HAP-1 (cell line): ENCODE measurements around the gene TRAM2.

ENCODE experiments used
- DNase-seq, 2 experiments: peaks; one replicate each; pipeline ENCODE4 v3.0.0-alpha.2; 2016 to 2020; ENCODE audit warnings: low spot score in 2 of 2
- H3K27me3 ChIP-seq: fragments of 250-450 bp; sonication (Bioruptor Pico); 2 replicates; pipeline ENCODE4 v1.5.1; 2020; ENCODE audit warnings: low read depth, mild to moderate bottlenecking, moderate library complexity
- H3K36me3 ChIP-seq: fragments of 250-450 bp; sonication (Bioruptor Pico); replicated peaks from 2 replicates; pipeline ENCODE4 v1.5.1; 2020; ENCODE audit warnings: mild to moderate bottlenecking
- H3K4me1 ChIP-seq: fragments of 250-450 bp; sonication (Bioruptor Pico); 2 replicates; pipeline ENCODE4 v1.5.1; 2020; ENCODE audit warnings: mild to moderate bottlenecking
- H3K4me3 ChIP-seq: fragments of 250-450 bp; sonication (Bioruptor Pico); 2 replicates; pipeline ENCODE4 v1.5.1; 2020; ENCODE audit warnings: mild to moderate bottlenecking, moderate library complexity
- H3K9me3 ChIP-seq: fragments of 250-450 bp; sonication (Bioruptor Pico); 2 replicates; pipeline ENCODE4 v1.5.1; 2020; ENCODE audit warnings: mild to moderate bottlenecking, moderate library complexity
- in situ Hi-C: fragments of 300-500 bp; cut with MboI; formaldehyde crosslinking; loops from 3 replicates; pipeline ENCODE4 v1.14.3; 2020; ENCODE audit warnings: low sequenced_read_pairs, inconsistent platforms, mixed read lengths

The TRAM2 gene

GRCh38 chr6:52552278-52552643 lies 24.6 kb downstream of the TRAM2 start:
- Histone ChIP-seq H3K27me3 (no peaks in the 10 kb centered on the region), H3K36me3 (no peaks in the 10 kb centered on the region), H3K9me3 (no peaks in the 10 kb centered on the region), H3K4me1 (no peaks in the 10 kb centered on the region), H3K4me3 (no peak overlapping the region)
- in situ Hi-C loops = no loop called here
- DNase-seq = no peak

GRCh38 chr6:52551483-52552277 lies 25.2 kb downstream of the TRAM2 start:
- Histone ChIP-seq H3K9me3 (no peaks in the 10 kb centered on the region), H3K27me3 (no peaks in the 10 kb centered on the region), H3K4me3 (no peak overlapping the region), H3K36me3 (no peaks in the 10 kb centered on the region), H3K4me1 (no peaks in the 10 kb centered on the region)
- DNase-seq = no peak
- in situ Hi-C loops = no loop called here

DNA sequence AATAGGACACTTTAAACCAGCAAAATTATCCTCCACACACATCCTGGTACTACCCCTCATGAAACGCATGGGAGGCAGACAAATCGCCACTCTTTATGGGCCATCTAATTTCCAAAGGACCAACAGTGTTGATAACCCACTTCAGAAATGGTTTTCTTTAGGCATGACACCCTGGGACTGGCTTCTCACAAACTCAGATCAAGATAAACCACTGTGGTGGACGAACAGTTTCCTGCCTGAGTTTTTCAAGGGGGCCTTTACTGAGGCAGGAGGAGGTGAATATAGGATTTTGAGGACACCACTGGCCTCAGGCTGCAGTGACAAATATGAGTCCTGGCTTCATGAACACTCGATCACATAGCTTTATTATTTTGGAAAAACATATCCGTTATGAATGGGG lies 26.0 kb downstream of the TRAM2 start:
- H3K9me3 ChIP-seq = no peaks in the 10 kb centered on the region
- in situ Hi-C loops = no loop called here
- no peak for DNase-seq
- no peaks in the 10 kb centered on the region for H3K27me3 ChIP-seq
- no peaks in the 10 kb centered on the region for H3K36me3 ChIP-seq
- no peak overlapping the region for H3K4me3 ChIP-seq
- no peaks in the 10 kb centered on the region for H3K4me1 ChIP-seq

GRCh38 chr6:52550014-52550575 lies 26.8 kb downstream of the TRAM2 start:
- H3K36me3 ChIP-seq = no peaks in the 10 kb centered on the region
- no peaks in the 10 kb centered on the region for H3K27me3 ChIP-seq
- H3K4me1 ChIP-seq = no peaks in the 10 kb centered on the region
- no peaks in the 10 kb centered on the region for H3K9me3 ChIP-seq
- in situ Hi-C loops = no loop called here
- no peak overlapping the region for H3K4me3 ChIP-seq
- DNase-seq = no peak

- H3K4me3 ChIP-seq = no peak overlapping the region
- H3K9me3 ChIP-seq = no peaks in the 10 kb centered on the region
- H3K27me3 ChIP-seq = no peaks in the 10 kb centered on the region
- in situ Hi-C loops = no loop called here
- H3K36me3 ChIP-seq = no peaks in the 10 kb centered on the region
- DNase-seq = no peak
- no peaks in the 10 kb centered on the region for H3K4me1 ChIP-seq
Observed at GRCh38 chr6:52549428-52549827, 27.4 kb downstream of the TRAM2 start.

- no peak for DNase-seq
- no peaks in the 10 kb centered on the region for H3K9me3 ChIP-seq
- no peaks in the 10 kb centered on the region for H3K4me1 ChIP-seq
- in situ Hi-C loops = no loop called here
- H3K27me3 ChIP-seq = no peaks in the 10 kb centered on the region
- H3K36me3 ChIP-seq = no peaks in the 10 kb centered on the region
- no peak overlapping the region for H3K4me3 ChIP-seq
Observed at GRCh38 chr6:52548999-52549398, 27.9 kb downstream of the TRAM2 start.

GRCh38 chr6:52548353-52548713 lies 28.5 kb downstream of the TRAM2 start:
- no peaks in the 10 kb centered on the region for H3K9me3 ChIP-seq
- no peaks in the 10 kb centered on the region for H3K36me3 ChIP-seq
- H3K27me3 ChIP-seq = no peaks in the 10 kb centered on the region
- no peak overlapping the region for H3K4me3 ChIP-seq
- in situ Hi-C loops = no loop called here
- no peaks in the 10 kb centered on the region for H3K4me1 ChIP-seq
- DNase-seq = no peak

DNA sequence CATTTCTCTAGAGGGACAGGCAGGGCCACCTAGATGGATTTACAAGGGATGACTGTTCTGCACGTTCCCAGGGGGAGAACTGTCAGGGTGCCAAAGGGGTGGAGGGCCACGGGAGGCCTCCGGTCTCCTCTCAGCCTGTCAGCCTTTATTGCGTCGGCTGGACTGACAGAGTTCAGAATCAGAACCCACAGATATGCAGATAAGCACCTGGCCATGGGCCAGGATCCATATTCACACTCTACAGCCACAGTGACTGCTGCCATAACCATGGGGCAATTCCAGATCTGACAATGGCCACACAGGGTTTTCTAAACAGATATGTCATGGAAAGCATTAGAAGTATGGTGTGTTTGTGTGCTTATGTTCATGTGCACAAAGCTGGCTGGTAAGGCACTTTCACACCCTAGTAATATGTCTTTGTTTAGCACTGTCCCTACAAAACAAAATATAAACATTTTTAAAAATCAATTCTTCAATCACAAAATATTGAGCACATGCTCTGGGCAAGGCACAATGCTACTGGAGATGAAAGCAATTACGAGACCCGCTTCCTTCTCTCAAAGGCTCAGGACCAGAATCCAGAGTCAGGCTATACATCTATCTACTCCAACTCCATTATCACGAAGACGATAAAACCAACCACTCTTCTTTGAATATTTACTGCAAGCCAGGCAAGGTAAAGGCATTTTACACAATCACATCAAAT lies 29.1 kb downstream of the TRAM2 start:
- no peaks in the 10 kb centered on the region for H3K27me3 ChIP-seq
- no peaks in the 10 kb centered on the region for H3K36me3 ChIP-seq
- peak in 1 of 2 experiments; percentile 21 for DNase-seq
- H3K4me3 ChIP-seq = no peak overlapping the region
- no peaks in the 10 kb centered on the region for H3K4me1 ChIP-seq
- in situ Hi-C loops = no loop called here
- no peaks in the 10 kb centered on the region for H3K9me3 ChIP-seq

DNA sequence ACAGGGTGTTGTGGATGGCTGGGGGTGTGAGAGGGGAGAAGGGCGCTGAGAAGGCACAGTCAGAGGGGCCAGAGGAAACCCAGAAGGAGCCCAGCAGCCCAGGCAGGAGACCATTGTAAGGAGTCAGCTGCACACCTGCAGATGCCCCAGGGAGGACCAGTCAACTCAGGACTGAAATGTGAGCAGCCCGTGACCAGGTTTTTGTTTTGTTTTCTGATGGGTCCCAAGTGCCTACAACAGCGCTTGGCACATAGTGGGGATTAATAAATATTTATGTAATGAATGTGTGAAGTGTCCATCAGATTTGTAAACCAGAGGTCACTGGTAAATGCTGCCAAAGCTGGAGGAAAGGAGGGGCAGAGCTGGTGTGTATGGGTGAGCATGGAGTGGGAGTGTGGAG lies 30.2 kb downstream of the TRAM2 start:
- Histone ChIP-seq H3K4me1 (no peaks in the 10 kb centered on the region), H3K36me3 (no peaks in the 10 kb centered on the region), H3K27me3 (no peaks in the 10 kb centered on the region), H3K4me3 (no peak overlapping the region), H3K9me3 (no peaks in the 10 kb centered on the region)
- in situ Hi-C loops = no loop called here
- DNase-seq = no peak

GRCh38 chr6:52546192-52546591 lies 30.7 kb downstream of the TRAM2 start:
- no peak for DNase-seq
- no peaks in the 10 kb centered on the region for H3K36me3 ChIP-seq
- H3K4me3 ChIP-seq = no peak overlapping the region
- no peaks in the 10 kb centered on the region for H3K9me3 ChIP-seq
- in situ Hi-C loops = no loop called here
- H3K27me3 ChIP-seq = no peaks in the 10 kb centered on the region
- H3K4me1 ChIP-seq = no peaks in the 10 kb centered on the region

DNA sequence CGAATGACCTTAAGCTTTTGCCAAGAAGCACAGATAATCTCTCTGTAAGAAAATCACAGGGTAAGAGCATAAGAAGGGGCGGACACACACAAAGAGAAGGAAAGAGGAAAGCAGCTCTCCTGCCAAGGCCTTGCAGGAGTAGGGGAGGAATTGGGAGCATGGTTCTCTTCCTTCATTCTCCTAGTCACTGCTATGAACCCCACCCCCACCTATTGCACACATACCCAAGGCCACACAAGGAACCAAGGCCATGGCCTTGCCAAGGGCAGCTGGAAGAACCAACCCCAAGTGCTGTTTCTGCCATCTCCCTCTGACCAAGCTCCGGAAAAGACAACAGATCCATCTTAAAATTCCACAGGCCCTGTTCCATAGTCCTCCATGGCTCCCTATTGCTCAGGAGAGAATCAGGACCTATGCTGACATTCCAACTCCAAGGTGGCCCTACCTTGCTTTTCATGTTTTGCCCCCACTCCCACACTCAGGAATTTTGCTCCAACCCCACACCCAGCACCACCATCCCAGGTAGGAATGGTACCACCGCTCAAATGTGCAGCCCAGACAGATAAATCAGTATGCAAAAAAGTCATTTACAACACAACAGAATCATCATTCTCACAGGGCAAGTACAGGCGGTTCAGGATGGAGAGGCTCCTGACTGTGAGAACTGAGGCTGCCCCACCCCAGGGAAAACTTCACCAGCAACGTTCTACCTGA lies 31.3 kb downstream of the TRAM2 start:
- Histone ChIP-seq H3K9me3 (no peaks in the 10 kb centered on the region), H3K36me3 (no peaks in the 10 kb centered on the region), H3K4me3 (no peak overlapping the region), H3K27me3 (no peaks in the 10 kb centered on the region), H3K4me1 (no peaks in the 10 kb centered on the region)
- DNase-seq = no peak
- in situ Hi-C loops = no loop called here

GRCh38 chr6:52544602-52545405 lies 32.1 kb downstream of the TRAM2 start:
- H3K4me1 ChIP-seq = no peaks in the 10 kb centered on the region
- H3K36me3 ChIP-seq = no peaks in the 10 kb centered on the region
- in situ Hi-C loops = no loop called here
- H3K4me3 ChIP-seq = no peak overlapping the region
- H3K9me3 ChIP-seq = no peaks in the 10 kb centered on the region
- H3K27me3 ChIP-seq = no peaks in the 10 kb centered on the region
- DNase-seq = no peak

DNA sequence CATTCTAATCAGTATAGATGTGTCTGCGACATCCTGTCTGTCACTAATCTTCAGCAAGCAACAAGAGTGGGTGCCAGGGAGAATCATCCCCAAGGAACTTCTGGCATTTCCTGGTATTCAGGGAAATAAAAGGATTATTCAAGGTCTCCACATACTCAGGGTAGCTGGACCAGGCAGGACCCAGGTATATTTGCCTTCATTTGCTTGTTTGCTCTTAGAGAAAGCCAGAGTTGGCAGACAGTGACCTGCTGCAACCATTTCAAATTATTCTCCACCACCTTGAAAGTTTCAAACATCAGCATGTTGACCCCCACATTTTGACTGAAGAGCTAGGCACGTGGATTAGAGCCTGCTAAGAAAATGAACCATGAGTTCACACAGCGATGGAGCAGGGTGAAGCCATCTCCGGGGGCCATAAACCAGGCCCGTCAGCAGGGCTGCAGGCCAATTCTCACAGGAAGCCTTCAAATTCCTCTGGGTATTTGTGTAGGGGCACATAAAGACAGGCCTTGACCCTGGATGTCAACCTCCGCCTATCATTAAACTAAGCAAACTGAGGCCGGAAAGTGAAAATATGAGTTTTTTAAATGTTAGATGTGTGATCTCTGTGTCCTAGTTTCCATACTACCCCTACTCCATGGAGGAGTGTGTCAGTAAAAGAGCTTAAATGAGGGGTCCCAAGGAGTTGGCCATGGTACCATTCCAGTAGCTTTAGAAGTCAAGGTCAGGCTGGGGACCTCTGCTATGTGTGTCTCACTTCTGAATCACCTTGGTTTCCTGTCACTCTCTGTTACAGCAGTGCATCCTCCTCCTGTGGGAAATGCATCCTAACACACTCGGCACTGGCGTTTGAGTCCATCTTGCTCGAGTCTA lies 32.9 kb downstream of the TRAM2 start:
- Histone ChIP-seq H3K4me3 (no peak overlapping the region), H3K27me3 (no peaks in the 10 kb centered on the region), H3K36me3 (no peaks in the 10 kb centered on the region), H3K9me3 (no peaks in the 10 kb centered on the region), H3K4me1 (no peaks in the 10 kb centered on the region)
- in situ Hi-C loops = no loop called here
- no peak for DNase-seq
